ENCODE measurements around the gene ATF5.

GRCh38 chr19:49939721-49940481, 10.9 kb downstream of the ATF5 start:
- TF ChIP-seq CTCF (IDR thresholded peaks at IDR 0.05) = no peak
- TF ChIP-seq EZH2 (IDR thresholded peaks at IDR 0.05; ENCODE audit: borderline replicate concordance, insufficient read depth, low read depth, low read length, poor library complexity, severe bottlenecking) = no peak

Measured in B cell (primary cell).